ENCODE results near the gene AVEN.
"Not testable (repeated sequence)": the region's sequence is repeated elsewhere in the genome, so short reads cannot be mapped to it uniquely, and the experiment has no call there.

The AVEN gene

DNA sequence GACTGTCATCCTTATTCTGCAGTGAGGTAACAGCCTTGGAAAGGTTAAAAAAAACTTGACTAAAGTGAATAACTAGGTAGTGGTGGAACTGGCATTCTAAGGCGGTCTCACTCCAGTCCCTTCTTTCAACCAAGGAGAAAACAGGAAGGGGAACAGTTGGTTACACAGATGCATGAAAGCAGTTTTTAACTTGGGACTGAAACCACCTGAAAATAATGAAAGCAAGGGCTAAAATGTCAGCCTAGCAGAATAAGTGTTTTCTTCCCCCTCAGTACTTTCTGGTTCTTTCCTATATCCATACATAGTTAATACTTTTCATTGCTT, 748 bp upstream of the AVEN start:
- no peak for DNase-seq (ENCODE audit: low spot score)

DNA sequence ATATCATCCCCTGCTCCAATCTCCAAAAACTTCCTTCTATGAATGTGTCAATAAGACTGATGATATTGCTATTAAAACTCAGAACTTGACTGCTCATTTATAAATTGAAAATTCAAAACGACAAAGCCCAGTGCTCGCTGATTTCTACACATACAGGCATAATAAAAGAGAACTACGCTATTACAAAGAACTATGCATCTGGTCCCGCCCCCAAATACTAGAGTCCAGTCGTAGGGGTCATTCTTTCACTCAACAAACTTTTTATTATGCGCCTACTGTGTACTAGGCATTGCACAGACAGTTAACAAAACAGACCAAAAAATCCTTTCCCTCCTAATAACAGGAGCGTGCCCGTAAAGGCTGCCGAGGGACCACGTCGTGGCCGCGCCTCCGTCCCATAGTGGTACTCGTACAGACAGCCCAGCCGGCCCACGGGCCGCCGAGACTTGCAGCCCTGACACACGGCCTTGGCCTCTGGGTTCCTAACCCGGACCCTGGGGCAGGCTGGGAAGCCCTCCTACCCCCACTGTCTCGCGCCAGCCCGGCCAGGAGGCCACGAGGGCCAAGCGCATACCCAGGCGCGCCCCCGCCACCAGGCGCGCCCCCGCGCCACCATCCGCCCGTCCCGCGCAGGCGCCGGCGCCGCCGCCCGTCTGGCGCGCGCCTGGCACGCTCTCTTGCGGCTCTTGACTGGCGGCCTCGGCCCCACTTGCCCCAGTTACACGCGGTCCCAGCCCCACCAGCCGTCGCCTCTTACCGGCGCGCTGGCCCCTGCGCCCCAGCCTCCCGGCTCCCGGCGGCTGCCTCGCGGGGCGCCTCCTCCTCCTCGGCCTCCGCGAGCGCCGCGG, 757 bp downstream of the AVEN start:
- peak; percentile 37 for DNase-seq (ENCODE audit: low spot score)

DNA sequence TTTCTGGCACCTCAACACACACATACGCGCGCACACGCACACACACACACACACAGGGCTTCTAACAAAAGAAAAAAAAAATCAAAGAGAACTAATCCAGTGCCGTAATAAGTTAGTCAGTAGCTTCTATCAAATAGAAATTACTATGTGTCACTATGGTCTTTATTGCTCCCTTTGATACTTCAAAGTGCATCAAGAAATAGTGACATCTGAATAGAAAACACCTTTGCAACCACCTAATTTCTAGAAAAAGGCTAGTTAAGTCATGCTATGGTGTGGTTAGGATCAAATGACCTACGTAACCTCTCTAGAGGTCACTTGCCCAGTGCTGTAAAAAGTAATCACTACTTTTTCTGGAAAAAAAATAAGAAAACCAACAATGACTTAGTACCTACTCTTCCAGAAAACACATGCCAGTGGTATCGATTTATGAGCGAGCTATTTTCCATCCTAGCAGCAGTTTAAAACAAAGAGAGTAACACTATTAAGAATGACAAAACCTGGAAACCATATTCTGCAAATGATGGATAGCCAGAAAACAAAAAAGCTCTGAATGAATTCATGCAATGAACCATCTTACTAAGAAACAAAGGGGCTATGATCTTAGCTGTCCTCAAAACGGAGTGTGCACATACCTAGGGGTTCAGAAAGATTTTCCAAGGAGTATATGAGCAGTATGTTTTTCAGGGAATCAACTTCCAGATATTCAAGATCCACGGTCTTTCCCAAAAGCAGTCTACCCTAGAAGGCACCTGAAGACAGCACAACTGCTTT, 6.8 kb downstream of the AVEN start:
- DNase-seq (ENCODE audit: low spot score): no peak

DNA sequence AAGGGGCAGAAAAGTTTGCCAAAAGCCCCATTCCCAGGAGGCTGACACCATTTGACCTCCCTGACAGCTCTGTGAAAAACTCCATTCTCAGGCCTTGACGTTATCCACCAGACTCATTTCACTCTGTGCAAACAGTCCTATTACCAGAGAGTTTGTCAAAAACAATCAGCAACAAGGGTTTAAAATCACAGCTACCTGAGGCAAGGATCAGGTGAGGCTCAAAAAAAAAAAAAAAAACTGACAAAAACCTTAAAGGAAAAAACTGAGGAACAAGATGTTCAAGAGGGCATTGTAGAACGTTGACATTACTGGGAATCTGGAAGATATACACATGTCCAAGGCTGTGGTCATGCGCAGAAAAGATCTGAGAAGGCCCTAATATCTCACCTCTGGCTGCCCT, 11.4 kb downstream of the AVEN start:
- DNase-seq (ENCODE audit: low spot score): no peak

DNA sequence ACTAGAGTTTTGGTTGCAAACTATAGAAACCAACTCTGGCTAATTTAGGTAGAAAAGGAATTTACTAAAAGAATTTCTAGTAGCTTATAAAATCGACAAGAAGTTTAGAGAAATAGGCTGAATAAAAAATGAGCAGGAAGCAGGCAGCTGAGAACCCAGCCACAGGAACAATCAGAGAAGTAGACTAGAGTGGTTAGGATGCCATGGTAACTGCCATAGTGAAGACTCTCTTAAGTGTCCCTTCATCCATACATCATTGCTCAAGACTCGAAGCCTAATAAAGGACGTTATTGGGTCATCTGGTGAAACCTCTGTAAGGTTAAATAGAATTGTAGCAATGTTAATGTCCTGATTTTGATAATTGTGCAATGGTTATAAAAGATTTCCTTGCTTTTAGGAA, 13.8 kb downstream of the AVEN start:
- DNase-seq (ENCODE audit: low spot score): no peak

DNA sequence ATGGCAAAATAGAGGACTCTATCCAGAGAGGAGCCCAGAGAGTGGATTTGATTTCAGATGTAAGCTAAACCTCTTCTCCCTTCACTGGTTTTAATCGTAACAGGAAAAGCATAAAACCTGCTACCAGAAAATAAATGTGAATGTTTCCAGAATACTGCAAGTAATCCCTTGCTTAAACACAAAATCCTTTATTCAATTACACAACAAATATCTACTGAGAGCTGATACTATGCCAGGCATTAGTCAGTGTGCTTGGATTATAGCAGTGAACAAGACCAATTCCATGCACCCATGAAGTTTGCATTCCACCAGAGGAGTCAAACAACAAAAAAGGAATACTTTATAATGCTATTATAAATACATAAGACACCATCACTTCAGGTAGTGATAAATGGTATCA, 15.1 kb downstream of the AVEN start:
- no peak for DNase-seq (ENCODE audit: low spot score)

DNA sequence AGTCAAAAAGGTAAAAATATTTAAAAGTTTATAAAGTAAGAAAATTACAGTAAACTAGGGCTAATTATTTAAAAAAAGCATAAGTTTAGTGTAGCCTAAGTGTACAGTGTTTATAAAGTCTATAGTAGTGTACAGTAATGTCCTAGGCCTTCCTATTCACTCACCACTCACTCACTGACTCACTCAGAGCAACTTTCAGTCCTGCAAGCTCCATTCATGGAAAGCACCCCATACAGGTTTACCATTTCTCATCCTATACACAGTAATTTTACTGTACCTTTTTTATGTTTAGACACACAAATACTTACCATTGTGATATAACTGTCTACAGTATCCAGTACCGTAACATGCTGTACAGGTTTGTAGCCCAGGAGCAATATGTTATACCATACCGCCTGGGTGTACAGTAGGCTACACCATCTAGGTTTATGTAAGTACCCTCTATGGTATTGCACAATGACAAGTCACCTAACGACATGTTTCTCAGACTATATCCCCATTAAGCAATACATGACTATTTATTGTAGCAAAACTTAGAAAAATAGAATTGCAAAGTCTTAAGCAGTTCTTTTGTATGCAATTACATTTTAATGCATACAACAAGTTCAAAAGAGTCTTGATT, 19.5 kb downstream of the AVEN start:
- no peak for DNase-seq (ENCODE audit: low spot score)

DNA sequence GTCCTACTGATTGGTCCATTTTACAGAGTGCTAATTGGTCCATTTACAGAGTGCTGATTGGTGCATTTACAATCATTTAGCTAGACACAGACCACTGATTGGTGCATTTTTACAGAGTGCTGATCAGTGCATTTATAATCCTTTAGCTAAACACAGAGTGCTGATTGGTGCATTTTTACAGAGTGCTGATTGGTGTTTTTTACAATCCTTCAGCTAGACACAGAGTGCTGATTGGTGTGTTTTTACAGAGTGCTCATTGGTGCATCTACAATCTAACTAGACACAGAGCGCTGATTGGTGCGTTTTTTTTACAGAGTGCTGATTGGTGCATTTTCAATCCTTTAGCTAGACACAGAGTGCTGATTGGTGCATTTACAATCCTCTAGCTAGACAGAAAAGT, 20.3 kb downstream of the AVEN start:
- DNase-seq (ENCODE audit: low spot score): not testable (repeated sequence)

DNA sequence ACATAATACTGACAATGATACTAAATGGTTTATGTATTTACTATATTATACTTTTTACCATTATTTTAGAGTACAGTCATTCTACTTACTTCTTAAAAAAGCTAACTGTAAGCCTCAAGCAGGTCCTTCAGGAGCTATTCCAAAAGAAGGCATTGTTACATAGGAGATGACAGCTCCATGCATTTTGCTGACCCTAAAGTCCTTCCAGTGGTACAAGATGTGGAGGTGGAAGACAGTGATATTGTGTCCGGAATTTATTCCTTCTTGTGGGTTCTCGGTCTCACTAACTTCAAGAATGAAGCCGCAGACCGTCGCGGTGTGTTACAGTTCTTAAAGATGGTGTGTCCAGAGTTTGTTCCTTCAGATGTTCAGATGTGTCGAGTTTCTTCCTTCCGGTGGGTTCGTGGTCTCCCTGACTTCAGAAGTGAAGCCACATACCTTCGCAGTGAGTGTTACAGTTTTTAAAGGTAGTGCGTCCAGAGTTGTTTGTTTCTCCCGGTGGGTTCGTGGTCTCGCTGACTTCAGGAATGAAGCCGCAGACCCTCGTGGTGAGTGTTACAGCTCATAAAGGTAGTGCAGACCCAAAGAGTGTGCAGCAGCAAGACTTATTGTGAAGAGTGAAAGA, 20.9 kb downstream of the AVEN start:
- DNase-seq (ENCODE audit: low spot score): no peak

DNA sequence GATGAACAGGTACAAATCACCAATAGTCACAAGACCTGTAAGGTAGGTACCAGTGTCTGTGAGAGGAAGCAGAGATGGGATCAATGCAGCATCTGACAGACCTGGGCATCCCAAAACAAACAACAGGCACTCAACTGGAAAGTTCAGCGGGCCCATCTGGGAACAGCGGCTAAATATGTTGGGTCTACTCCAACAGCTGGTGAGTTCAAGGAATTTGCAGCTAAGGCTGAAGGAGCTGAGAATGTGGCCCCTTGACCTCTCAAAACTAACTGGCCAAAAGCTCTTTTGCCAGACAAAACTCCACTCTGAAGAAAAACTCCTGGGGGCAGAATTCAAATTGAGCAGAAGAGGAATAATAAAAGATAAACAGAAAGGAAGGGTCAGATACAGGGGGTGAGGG, 24.4 kb downstream of the AVEN start:
- DNase-seq (ENCODE audit: low spot score): no peak

DNA sequence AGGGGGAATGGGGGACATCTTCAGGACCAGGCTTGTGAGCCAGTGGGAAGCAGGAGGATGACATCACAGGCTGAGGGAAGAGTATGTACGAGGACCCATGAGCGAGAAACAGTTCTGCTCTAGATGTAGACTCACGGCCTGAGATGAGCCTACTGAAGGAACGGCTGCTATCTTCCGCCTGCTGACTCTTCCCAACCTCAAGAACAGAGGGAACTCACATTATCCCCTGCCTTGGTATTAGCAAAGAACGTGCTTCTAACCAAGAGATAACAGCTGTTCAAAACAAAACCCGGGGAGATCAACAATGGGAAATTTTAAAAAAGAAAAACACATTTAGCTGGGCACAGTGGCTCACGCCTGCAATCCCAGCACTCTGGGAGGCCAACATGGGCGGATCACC, 25.3 kb downstream of the AVEN start:
- DNase-seq (ENCODE audit: low spot score): no peak

DNA sequence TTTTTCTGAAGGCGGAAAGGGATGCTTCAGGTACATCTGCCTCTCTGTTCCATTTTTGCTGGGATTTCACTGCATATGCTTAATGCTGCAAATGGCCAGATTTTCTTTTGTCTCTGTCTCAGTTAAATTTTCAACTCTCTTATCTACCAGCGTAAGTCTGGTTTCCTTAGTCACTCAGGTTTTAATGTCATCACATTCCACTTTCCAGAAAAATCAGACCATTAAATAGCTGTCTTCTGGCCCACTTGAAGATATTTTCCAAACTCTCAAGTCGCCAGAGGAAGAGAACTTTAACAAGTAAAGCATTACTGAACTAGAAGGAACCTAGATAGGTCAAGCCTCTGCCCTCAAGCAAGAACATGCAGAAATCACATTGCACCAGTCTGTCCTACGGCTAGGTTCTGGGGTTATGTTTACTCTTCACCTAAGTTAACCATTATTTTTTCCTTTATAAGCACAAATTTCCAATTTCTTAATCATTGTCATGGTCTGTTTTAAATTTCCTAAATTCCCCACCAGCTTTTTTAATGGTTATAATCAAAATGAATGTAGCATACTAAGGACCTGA, 26.5 kb downstream of the AVEN start:
- DNase-seq (ENCODE audit: low spot score): no peak

DNA sequence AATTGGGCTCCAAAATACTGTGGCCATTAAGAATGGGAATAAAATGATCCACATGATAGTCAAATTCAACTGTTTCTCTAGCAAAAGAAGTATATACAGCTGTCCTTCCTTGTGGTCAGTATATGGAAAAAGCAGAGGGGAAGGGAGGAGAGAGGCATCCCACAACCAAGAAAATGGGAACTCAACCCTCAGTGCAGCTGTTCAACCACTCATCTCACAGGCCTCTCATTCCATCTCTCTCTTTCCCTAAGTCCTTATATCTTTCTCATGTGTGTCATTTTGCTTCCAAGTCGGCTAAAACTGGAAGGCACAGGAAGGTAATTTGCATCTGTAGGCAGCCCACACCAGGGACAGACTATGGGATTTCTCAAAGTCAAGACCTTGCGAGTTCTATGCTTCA, 27.5 kb downstream of the AVEN start:
- DNase-seq (ENCODE audit: low spot score): no peak

DNA sequence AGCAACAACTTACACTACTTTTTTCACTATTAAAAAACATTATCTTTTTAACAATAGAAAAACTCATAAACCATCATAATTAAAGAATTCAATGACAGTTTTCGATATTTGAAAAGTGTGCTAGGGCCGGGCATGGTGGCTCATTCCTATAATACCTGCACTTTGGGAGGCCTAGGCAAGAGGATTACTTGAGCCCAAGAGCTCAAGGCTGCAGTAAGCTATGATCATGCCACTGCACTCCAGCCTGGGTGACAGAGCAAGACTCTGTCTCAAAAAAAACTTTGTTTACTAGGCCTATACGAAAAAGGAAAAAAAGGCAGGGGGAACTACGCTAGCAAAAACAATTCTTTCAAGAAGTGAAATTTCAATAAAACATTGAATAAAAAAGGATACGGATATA, 28.1 kb downstream of the AVEN start:
- DNase-seq (ENCODE audit: low spot score): no peak

DNA sequence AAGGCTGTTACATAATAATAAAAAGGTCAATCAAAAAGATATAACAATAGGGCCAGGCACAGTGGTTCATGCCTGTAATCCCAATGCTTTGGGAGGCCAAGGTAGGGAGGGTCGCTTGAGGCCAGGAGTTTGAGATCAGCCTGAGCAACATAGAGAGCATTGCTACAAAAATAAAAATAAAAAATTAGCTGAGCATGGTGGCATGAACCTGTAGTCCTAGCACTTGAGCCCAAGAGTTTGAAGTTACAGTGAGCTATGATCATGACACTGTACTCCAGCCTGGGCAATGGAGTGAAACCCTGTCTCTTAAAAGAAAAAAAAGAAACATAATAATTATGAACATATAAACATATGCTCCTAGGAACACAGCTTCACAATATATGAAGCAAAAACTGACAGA, 29.3 kb downstream of the AVEN start:
- no peak for DNase-seq (ENCODE audit: low spot score)

DNA sequence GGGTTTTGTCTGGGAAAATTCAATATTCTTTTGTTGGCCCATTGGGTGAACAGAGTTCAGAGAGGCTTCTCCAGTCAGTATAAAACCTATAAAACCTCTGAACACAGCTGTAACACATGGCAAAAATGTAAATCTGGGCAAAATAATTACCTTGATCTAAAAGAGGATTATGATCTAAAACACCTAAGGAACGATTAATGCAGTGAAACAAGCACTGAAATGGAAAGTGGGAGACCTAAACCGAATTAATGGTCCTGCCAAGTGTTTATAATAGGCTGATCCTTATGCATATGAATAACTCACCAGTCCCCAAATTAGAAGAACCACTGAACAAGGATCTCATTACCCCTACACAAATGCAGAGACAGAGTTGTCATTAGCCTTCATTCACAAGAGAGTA, 32.6 kb downstream of the AVEN start:
- DNase-seq (ENCODE audit: low spot score): no peak

DNA sequence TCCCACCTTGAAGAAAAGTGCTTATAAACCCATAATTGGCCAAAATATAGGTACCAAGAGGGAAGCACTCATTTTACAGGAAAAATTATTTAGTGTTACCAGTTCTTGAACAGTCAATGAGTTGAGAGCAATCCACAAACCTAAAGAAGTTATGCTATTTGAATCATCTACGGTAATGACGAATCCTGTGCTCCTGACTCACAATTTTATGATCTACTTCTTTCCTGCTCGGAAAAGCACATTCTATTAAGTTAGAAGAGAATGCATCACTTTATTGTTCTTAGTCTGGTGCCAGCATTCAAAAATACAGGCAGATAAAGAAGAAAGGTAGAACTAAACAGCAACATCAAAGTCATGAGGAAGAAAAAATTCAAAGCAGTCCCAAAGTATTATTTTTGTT, 37.5 kb downstream of the AVEN start:
- no peak for DNase-seq (ENCODE audit: low spot score)

DNA sequence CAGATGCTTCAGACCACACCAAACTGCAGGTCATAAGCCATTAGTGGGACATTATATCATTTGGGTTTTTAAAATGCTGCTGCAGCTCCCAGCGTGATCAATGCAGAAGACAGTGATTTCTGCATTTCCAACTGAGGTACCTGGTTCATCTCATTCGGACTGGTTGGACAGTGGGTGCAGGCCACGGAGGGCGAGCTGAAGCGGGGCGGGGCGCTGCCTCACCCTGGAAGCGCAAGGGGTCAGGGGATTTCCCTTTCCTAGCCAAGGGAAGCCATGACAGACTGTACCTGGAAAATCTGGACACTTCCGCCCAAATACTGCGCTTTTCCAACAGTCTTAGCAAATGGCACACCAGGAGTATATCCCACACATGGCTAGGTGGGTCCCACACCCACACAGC, 43.3 kb downstream of the AVEN start:
- not testable (repeated sequence) for DNase-seq (ENCODE audit: low spot score)

DNA sequence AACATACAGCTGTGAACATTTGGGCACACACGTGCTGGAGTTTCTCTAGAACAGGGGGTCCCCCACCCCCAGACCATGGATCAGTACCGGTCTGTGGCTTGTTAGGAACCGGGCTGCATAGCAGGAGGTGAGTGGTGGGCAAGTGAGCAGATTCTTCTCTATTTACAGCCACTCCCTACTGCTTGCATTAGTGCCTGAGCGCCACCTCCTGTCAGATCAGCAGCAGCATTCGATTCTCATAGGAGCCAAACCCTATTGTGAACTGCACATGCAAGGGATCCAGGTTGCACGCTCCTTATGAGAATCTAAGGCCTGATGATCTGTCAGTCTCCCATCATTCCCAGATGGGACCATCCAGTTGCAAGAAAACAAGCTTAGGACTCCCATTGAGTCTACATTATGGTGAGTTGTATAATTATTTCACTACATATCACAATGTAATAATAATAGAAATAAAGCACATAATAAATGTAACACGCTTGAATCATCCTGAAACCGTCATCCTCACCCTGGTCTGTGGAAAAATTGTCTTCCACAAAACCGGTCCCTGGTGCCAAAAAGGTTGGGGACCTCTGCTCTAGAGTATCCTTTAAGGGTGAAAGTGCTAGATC, 44.9 kb downstream of the AVEN start:
- DNase-seq (ENCODE audit: low spot score): no peak

DNA sequence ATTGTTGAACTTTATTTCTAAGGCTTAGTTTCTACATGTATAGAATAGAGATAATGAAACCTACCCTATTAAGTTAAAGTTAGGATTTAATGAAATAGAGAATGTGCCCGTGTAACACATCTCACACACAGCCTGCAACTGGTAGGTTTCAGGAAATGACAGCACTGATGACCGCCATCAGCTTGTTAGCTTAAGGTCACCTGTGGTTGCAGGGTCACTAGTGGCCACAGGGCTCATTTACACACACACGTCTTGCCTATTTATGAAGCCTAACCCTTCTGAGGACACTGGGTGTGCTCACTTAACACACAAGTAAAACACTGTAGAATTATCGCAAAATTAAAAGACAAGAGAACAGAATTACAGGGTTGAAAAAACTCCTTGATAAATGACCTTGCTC, 50.6 kb downstream of the AVEN start:
- no peak for DNase-seq (ENCODE audit: low spot score)

DNA sequence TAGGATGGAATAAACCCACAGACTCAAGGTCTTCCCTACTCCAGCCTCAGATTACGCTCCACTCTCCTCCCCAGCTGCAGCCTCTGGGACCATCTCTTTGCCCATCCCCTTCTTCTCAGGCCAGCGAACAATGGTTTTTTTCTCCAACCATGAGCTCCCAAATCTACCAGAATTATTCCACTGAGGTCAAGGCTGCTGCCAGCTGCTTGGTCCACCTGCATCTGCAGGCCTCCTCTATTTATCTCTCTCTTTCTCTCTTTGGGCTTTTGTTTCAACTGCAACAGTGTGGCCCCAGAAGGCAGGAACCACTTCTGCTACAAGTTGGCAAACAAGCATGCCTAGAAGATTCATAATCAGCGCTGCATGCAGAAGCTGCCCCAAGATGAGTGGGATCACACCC, 51.6 kb downstream of the AVEN start:
- no peak for DNase-seq (ENCODE audit: low spot score)

DNA sequence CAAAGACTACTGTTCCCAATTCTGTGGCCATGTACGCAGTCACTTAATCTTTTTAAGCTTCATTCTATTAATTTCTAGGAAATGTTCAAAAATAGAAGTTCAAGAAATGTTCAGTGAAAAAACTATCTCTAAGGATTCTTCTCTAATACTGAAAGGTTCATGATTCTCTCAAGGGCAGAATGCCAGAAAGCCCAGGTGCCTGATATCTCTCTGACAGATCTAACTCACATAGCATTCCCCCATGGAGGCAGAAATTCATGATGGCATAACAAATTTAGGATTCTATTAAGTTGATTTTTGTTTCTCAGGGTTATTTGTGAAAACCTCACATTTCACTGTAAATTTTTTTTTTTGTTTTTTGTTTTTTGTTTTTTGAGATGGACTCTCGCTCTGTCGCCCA, 53.3 kb downstream of the AVEN start:
- no peak for DNase-seq (ENCODE audit: low spot score)

Measured in hematopoietic multipotent progenitor cell treated with erythropoietin and hydrocortisone succinate and interleukin-3 and kit ligand, for 17 days (in vitro differentiated cells).